Activated T-cell treated with anti-CD3 and anti-CD28 coated beads, Interleukin-2, amount 50 U/mL, for 72 hours (primary cell): ENCODE measurements around the gene PLA2G15. TPM values are rescaled to one million over a fixed set of nuclear protein-coding genes. Genes with fewer than 3 reads are reported as not detected.

Source experiments
- ATAC-seq, 2 donors: fragments of 150-1000 bp; cut with Tn5 transposase; replicated peaks in 1 of 2; 2 replicates each; pipeline ENCODE4 v1.10.0; 2021; ENCODE audit warnings: moderate library complexity in 2 of 2, mild to moderate bottlenecking in 1 of 2
- DNase-seq, 2 donors: peaks; one replicate each; pipeline ENCODE4 v3.0.0; 2021 to 2022; ENCODE audit warnings: mixed read lengths in 1 of 2
- H3K27ac Mint-ChIP-seq: one replicate; pipeline ENCODE4 v1.8.0; 2022; ENCODE audit warnings: mild to moderate bottlenecking, moderate library complexity, mixed read lengths
- H3K27me3 Mint-ChIP-seq: one replicate; pipeline ENCODE4 v1.8.0; 2022; ENCODE audit warnings: low read depth, mixed read lengths
- H3K36me3 Mint-ChIP-seq, 2 donors: one replicate each; pipeline ENCODE4 v1.8.0; 2022; ENCODE audit warnings: mixed read lengths in 2 of 2, mild to moderate bottlenecking in 1 of 2; ENCODE audit not compliant: insufficient read depth in 2 of 2
- H3K4me1 Mint-ChIP-seq: one replicate; pipeline ENCODE4 v1.8.0; 2022; ENCODE audit warnings: low read depth, mixed read lengths
- H3K4me3 Mint-ChIP-seq, 2 donors: one replicate each; pipeline ENCODE4 v1.8.0; 2022; ENCODE audit warnings: mild to moderate bottlenecking in 2 of 2, mixed read lengths in 2 of 2, moderate library complexity in 2 of 2
- H3K9me3 Mint-ChIP-seq, 2 donors: one replicate each; pipeline ENCODE4 v1.8.0; 2022; ENCODE audit warnings: mixed read lengths in 2 of 2
- total RNA-seq, 2 donors: library from RNA; stranded (reverse); gene quantifications; one replicate each; pipeline ENCODE4 v1.2.3, GENCODE V29; 2022

PLA2G15 gene
- total RNA-seq, 2 donors from 2014 or later = 6.1 to 7.6 TPM

GRCh38 chr16:68289621-68290329, 44.6 kb downstream of the PLA2G15 start:
- Mint-ChIP-seq H3K27me3 (no peaks in the 10 kb centered on the region), H3K4me3 (peak overlapping the region; percentile 44 to 51), H3K27ac (peak overlapping the region; percentile 89), H3K9me3 (no peaks in the 10 kb centered on the region), H3K36me3 (peaks cover 18 to 45% of the 10 kb centered on the region in 2 donors), H3K4me1 (peaks cover 91% of the 10 kb centered on the region)
- peak; percentile 65 to 72 for DNase-seq
- ATAC-seq = peak; percentile 85 to 87

- peak overlapping the region; percentile 44 to 51 for H3K4me3 Mint-ChIP-seq
- peaks cover 17 to 42% of the 10 kb centered on the region in 2 donors for H3K36me3 Mint-ChIP-seq
- DNase-seq (no peak), ATAC-seq (no peak)
- peak overlapping the region; percentile 89 for H3K27ac Mint-ChIP-seq
- no peaks in the 10 kb centered on the region for H3K9me3 Mint-ChIP-seq
- H3K27me3 Mint-ChIP-seq = no peaks in the 10 kb centered on the region
- peaks cover 85% of the 10 kb centered on the region for H3K4me1 Mint-ChIP-seq
Observed at GRCh38 chr16:68290450-68290849, 45.3 kb downstream of the PLA2G15 start.

- Mint-ChIP-seq H3K4me1 (peaks cover 82% of the 10 kb centered on the region), H3K27me3 (no peaks in the 10 kb centered on the region), H3K4me3 (peak overlapping the region in 1 of 2 donors; percentile 48), H3K27ac (peak overlapping the region; percentile 94), H3K9me3 (no peaks in the 10 kb centered on the region), H3K36me3 (peaks cover 15 to 45% of the 10 kb centered on the region in 2 donors)
- no peak for DNase-seq
- ATAC-seq = no peak
Observed at GRCh38 chr16:68291227-68291626, 46.1 kb downstream of the PLA2G15 start.

GRCh38 chr16:68292425-68292824, 47.3 kb downstream of the PLA2G15 start:
- Mint-ChIP-seq H3K27me3 (no peaks in the 10 kb centered on the region), H3K36me3 (peaks cover 15 to 40% of the 10 kb centered on the region in 2 donors), H3K4me3 (no peak overlapping the region), H3K9me3 (no peaks in the 10 kb centered on the region), H3K27ac (peak overlapping the region; percentile 94), H3K4me1 (peaks cover 70% of the 10 kb centered on the region)
- DNase-seq (no peak), ATAC-seq (no peak)

- Mint-ChIP-seq H3K27me3 (no peaks in the 10 kb centered on the region), H3K4me3 (no peak overlapping the region), H3K4me1 (peaks cover 32% of the 10 kb centered on the region), H3K27ac (no peak overlapping the region), H3K9me3 (no peaks in the 10 kb centered on the region), H3K36me3 (peaks cover 10 to 40% of the 10 kb centered on the region in 2 donors)
- ATAC-seq = no peak
- no peak for DNase-seq
Observed at GRCh38 chr16:68296291-68296690, 51.1 kb downstream of the PLA2G15 start.

- H3K9me3 Mint-ChIP-seq = no peaks in the 10 kb centered on the region
- H3K4me3 Mint-ChIP-seq = no peak overlapping the region
- no peaks in the 10 kb centered on the region for H3K27me3 Mint-ChIP-seq
- H3K4me1 Mint-ChIP-seq = peaks cover 27% of the 10 kb centered on the region
- no peak for ATAC-seq
- peak overlapping the region; percentile 25 for H3K27ac Mint-ChIP-seq
- no peak for DNase-seq
- H3K36me3 Mint-ChIP-seq = peaks cover 10 to 39% of the 10 kb centered on the region in 2 donors
Observed at GRCh38 chr16:68296693-68297092, 51.5 kb downstream of the PLA2G15 start.

GRCh38 chr16:68297908-68298307, 52.7 kb downstream of the PLA2G15 start:
- Mint-ChIP-seq H3K36me3 (peaks cover 13 to 44% of the 10 kb centered on the region in 2 donors), H3K27me3 (no peaks in the 10 kb centered on the region), H3K27ac (peak overlapping the region; percentile 67), H3K9me3 (no peaks in the 10 kb centered on the region), H3K4me1 (peaks cover 23% of the 10 kb centered on the region), H3K4me3 (no peak overlapping the region)
- no peak for ATAC-seq
- no peak for DNase-seq

- Mint-ChIP-seq H3K4me3 (no peak overlapping the region), H3K36me3 (peaks cover 13 to 45% of the 10 kb centered on the region in 2 donors), H3K27ac (peak overlapping the region; percentile 48), H3K9me3 (no peaks in the 10 kb centered on the region), H3K27me3 (no peaks in the 10 kb centered on the region), H3K4me1 (peaks cover 22% of the 10 kb centered on the region)
- no peak for DNase-seq
- ATAC-seq = no peak
Observed at GRCh38 chr16:68298312-68298711, 53.1 kb downstream of the PLA2G15 start.

- no peaks in the 10 kb centered on the region for H3K27me3 Mint-ChIP-seq
- DNase-seq = no peak
- H3K4me1 Mint-ChIP-seq = peaks cover 16% of the 10 kb centered on the region
- H3K4me3 Mint-ChIP-seq = no peak overlapping the region
- no peaks in the 10 kb centered on the region for H3K9me3 Mint-ChIP-seq
- H3K36me3 Mint-ChIP-seq = peaks cover 9 to 48% of the 10 kb centered on the region in 2 donors
- peak overlapping the region; percentile 93 for H3K27ac Mint-ChIP-seq
- no peak for ATAC-seq
Observed at GRCh38 chr16:68298907-68299561, 53.9 kb downstream of the PLA2G15 start.

- peak overlapping the region; percentile 95 for H3K27ac Mint-ChIP-seq
- H3K4me3 Mint-ChIP-seq = no peak overlapping the region
- DNase-seq (no peak), ATAC-seq (no peak)
- H3K9me3 Mint-ChIP-seq = no peaks in the 10 kb centered on the region
- no peaks in the 10 kb centered on the region for H3K27me3 Mint-ChIP-seq
- H3K36me3 Mint-ChIP-seq = peaks cover 5 to 45% of the 10 kb centered on the region in 2 donors
- peaks cover 10% of the 10 kb centered on the region for H3K4me1 Mint-ChIP-seq
Observed at GRCh38 chr16:68299571-68300453, 54.6 kb downstream of the PLA2G15 start.

GRCh38 chr16:68300734-68301459, 55.7 kb downstream of the PLA2G15 start:
- H3K27ac Mint-ChIP-seq = peak overlapping the region; percentile 95
- H3K4me3 Mint-ChIP-seq = no peak overlapping the region
- H3K27me3 Mint-ChIP-seq = no peaks in the 10 kb centered on the region
- peaks cover 5 to 42% of the 10 kb centered on the region in 2 donors for H3K36me3 Mint-ChIP-seq
- DNase-seq (no peak), ATAC-seq (no peak)
- peaks cover 6% of the 10 kb centered on the region for H3K4me1 Mint-ChIP-seq
- H3K9me3 Mint-ChIP-seq = no peaks in the 10 kb centered on the region

GRCh38 chr16:68306633-68307032, 61.5 kb downstream of the PLA2G15 start:
- no peak for ATAC-seq
- Mint-ChIP-seq H3K36me3 (peaks cover 8 to 31% of the 10 kb centered on the region in 2 donors), H3K9me3 (no peaks in the 10 kb centered on the region), H3K4me3 (no peak overlapping the region), H3K27ac (peak overlapping the region; percentile 1), H3K4me1 (peaks cover 24% of the 10 kb centered on the region), H3K27me3 (no peaks in the 10 kb centered on the region)
- DNase-seq = no peak
